ENCODE results near the gene MYO18A. TPM values are rescaled to one million over a fixed set of nuclear protein-coding genes. Genes with fewer than 3 reads are reported as not detected.
A peak's percentile ranks its signal among the peaks of the same experiment; 100 is the strongest.

MYO18A gene
- total RNA-seq, 1 donor from 2014 or later = 45.9 TPM

DNA sequence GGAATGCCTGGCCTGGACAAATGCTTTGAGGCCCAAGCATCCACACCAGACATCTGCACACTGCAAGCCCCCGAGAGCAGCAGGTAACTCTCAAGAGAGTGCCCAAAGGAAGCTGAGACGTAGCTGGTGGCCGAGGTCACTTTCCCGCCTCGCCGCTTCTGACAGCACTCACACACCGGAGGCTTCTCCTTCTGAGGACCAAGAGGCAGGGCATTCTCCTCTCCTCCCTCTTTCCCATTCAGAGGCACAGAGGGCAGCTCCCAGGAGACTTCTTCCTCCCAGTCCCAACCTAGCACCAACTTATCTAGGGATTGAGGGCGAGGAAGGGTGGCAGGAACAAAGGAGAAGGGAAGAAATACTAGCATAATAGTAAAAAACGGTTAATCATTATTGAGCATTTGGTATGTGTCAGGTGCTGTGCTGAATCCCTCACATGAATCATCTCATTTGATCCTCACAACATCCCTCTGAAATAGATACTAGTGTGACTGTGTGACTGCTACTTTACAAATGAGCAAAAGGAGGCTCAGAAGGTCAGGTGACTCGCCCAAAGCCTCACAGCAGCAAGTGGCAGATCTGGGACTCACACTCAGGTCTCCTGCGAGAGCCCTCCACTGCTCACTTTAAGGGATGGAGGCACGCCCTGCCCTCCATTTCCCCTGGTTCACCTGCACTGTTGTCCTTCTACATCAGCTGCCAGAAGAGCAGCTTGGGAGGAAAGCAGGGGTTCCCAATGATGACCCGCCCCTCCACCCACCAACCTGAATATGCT is 41.8 kb downstream of the MYO18A start:
- Histone ChIP-seq H3K27ac (ENCODE audit: low read depth, low read length) (no peak overlapping the region), H3K4me1 (ENCODE audit: insufficient read depth, low read length) (peaks cover 41% of the 10 kb centered on the region), H4K20me1 (ENCODE audit: insufficient read depth, low read length) (no peaks in the 10 kb centered on the region), H3K4me3 (ENCODE audit: insufficient read depth, low read depth, low read length) (no peak overlapping the region), H3K36me3 (ENCODE audit: insufficient read depth, low read length) (no peaks in the 10 kb centered on the region), H2AFZ (ENCODE audit: low read depth, low read length) (no peak overlapping the region), H3K4me2 (ENCODE audit: low read length) (no peak overlapping the region), H3K27me3 (ENCODE audit: insufficient read depth, low read length) (no peaks in the 10 kb centered on the region), H3K9ac (ENCODE audit: low read length) (no peak overlapping the region), H3K9me3 (ENCODE audit: insufficient read depth, low read depth, low read length) (no peaks in the 10 kb centered on the region), H3K79me2 (ENCODE audit: insufficient read depth, low read length) (no peaks in the 10 kb centered on the region)
- Mint-ChIP-seq H3K4me3 (ENCODE audit: unreplicated experiment) (no peak overlapping the region), H3K9me3 (ENCODE audit: unreplicated experiment) (no peaks in the 10 kb centered on the region), H3K27me3 (ENCODE audit: low read depth, unreplicated experiment) (no peaks in the 10 kb centered on the region), H3K36me3 (ENCODE audit: low read depth, unreplicated experiment) (peaks cover 2% of the 10 kb centered on the region), H3K4me1 (ENCODE audit: low read depth, unreplicated experiment) (peaks cover 54% of the 10 kb centered on the region), H3K27ac (ENCODE audit: unreplicated experiment) (no peak overlapping the region)
- no peak for TF ChIP-seq EZH2 (IDR thresholded peaks at IDR 0.05; ENCODE audit: insufficient read depth, low read length)
- TF ChIP-seq, protein P1, sequence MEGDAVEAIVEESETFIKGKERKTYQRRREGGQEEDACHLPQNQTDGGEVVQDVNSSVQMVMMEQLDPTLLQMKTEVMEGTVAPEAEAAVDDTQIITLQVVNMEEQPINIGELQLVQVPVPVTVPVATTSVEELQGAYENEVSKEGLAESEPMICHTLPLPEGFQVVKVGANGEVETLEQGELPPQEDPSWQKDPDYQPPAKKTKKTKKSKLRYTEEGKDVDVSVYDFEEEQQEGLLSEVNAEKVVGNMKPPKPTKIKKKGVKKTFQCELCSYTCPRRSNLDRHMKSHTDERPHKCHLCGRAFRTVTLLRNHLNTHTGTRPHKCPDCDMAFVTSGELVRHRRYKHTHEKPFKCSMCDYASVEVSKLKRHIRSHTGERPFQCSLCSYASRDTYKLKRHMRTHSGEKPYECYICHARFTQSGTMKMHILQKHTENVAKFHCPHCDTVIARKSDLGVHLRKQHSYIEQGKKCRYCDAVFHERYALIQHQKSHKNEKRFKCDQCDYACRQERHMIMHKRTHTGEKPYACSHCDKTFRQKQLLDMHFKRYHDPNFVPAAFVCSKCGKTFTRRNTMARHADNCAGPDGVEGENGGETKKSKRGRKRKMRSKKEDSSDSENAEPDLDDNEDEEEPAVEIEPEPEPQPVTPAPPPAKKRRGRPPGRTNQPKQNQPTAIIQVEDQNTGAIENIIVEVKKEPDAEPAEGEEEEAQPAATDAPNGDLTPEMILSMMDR (IDR thresholded peaks at IDR 0.05; ENCODE audit: insufficient read depth, low read depth, low read length) = no peak
- no peak for DNase-seq (ENCODE audit: low read depth)
- FAIRE-seq = no peak

DNA sequence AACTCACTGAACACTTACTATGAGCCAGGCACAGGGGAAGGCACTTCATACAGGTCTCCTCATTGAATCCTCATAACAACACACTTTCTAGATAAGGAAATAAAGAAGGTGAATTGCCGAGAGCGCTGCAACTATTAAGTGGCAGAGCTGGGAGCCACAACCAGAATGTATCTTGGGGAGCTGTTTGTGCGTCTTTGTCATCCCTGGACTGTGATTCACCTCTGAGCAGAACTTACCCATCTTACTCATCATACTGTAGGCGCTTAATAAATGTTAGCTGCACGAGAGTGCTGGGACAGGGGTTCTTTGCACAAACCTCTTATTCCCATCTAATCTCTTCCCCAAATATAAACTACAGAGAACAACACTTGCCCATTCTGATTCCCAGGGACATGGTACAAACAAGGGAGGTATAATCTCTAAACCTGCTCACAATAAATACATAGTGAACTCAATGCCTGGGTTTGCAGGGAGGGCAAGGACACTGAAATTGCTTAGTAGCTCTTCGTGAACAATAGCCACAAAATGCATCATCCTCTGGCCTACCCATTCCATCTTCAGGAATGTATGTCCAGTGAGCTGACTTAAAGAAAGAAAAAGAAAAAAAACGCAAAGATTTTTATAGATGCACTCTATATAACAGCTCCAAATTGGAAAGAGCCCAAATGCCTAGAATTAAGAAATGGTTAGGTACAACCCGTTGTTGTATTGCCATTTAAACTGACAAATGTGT is 43.0 kb downstream of the MYO18A start:
- no peaks in the 10 kb centered on the region for H3K36me3 ChIP-seq (ENCODE audit: insufficient read depth, low read length)
- H3K4me1 Mint-ChIP-seq (ENCODE audit: low read depth, unreplicated experiment) = peaks cover 61% of the 10 kb centered on the region
- H3K27me3 ChIP-seq (ENCODE audit: insufficient read depth, low read length) = no peaks in the 10 kb centered on the region
- H3K9ac ChIP-seq (ENCODE audit: low read length) = no peak overlapping the region
- no peak overlapping the region for H3K4me3 ChIP-seq (ENCODE audit: insufficient read depth, low read depth, low read length)
- no peak overlapping the region for H3K27ac ChIP-seq (ENCODE audit: low read depth, low read length)
- peaks cover 48% of the 10 kb centered on the region for H3K4me1 ChIP-seq (ENCODE audit: insufficient read depth, low read length)
- peak overlapping the region; percentile 69 for H3K27ac Mint-ChIP-seq (ENCODE audit: unreplicated experiment)
- H3K9me3 ChIP-seq (ENCODE audit: insufficient read depth, low read depth, low read length) = no peaks in the 10 kb centered on the region
- no peaks in the 10 kb centered on the region for H3K9me3 Mint-ChIP-seq (ENCODE audit: unreplicated experiment)
- FAIRE-seq (no peak), DNase-seq (ENCODE audit: low read depth) (peak; percentile 62)
- H4K20me1 ChIP-seq (ENCODE audit: insufficient read depth, low read length) = no peaks in the 10 kb centered on the region
- H3K4me2 ChIP-seq (ENCODE audit: low read length) = peak overlapping the region; percentile 31
- H3K4me3 Mint-ChIP-seq (ENCODE audit: unreplicated experiment) = peak overlapping the region; percentile 34
- TF ChIP-seq EZH2 (IDR thresholded peaks at IDR 0.05; ENCODE audit: insufficient read depth, low read length) = no peak
- TF ChIP-seq, protein P1 (IDR thresholded peaks at IDR 0.05; ENCODE audit: insufficient read depth, low read depth, low read length) = no peak
- peaks cover 2% of the 10 kb centered on the region for H3K36me3 Mint-ChIP-seq (ENCODE audit: low read depth, unreplicated experiment)
- H3K79me2 ChIP-seq (ENCODE audit: insufficient read depth, low read length) = no peaks in the 10 kb centered on the region
- no peaks in the 10 kb centered on the region for H3K27me3 Mint-ChIP-seq (ENCODE audit: low read depth, unreplicated experiment)
- H2AFZ ChIP-seq (ENCODE audit: low read depth, low read length) = no peak overlapping the region
